ENCODE data around the gene ERP27.

The ERP27 gene

GRCh38 chr12:14935031-14935430, 3.3 kb downstream of the ERP27 start:
- no peaks in the 10 kb centered on the region for H3K9me3 ChIP-seq (replicated peaks; ENCODE audit: insufficient read depth, low read length)

GRCh38 chr12:14934511-14934910, 3.8 kb downstream of the ERP27 start:
- H4K20me1 ChIP-seq (ENCODE audit: insufficient read depth, low read length), result no peaks in the 10 kb centered on the region
- no peak for DNase-seq
- H3K9me2 ChIP-seq (replicated peaks; ENCODE audit: insufficient read depth, low read length), result no peaks in the 10 kb centered on the region
- no peak overlapping the region for H3K9ac ChIP-seq (ENCODE audit: low read length)
- H2AFZ ChIP-seq (ENCODE audit: low read length), result no peak overlapping the region
- no peaks in the 10 kb centered on the region for H3F3A ChIP-seq (ENCODE audit: insufficient read depth, low read length)
- H3K9me3 ChIP-seq (replicated peaks; ENCODE audit: insufficient read depth, low read length), result no peaks in the 10 kb centered on the region
- H3K4me1 ChIP-seq (ENCODE audit: low read length), result no peaks in the 10 kb centered on the region
- H3K36me3 ChIP-seq (replicated peaks; ENCODE audit: insufficient read depth, low read length), result no peaks in the 10 kb centered on the region
- no peaks in the 10 kb centered on the region for H3K27me3 ChIP-seq (replicated peaks; ENCODE audit: insufficient read depth, low read length)
- no peaks in the 10 kb centered on the region for H3K79me2 ChIP-seq (ENCODE audit: low read length)
- H3K27ac ChIP-seq (ENCODE audit: low read length), result no peak overlapping the region
- no peak overlapping the region for H3K4me3 ChIP-seq (ENCODE audit: low read length)
- H3K4me2 ChIP-seq (ENCODE audit: low read depth, low read length), result no peak overlapping the region
- TF ChIP-seq CTCF (IDR thresholded peaks at IDR 0.05; ENCODE audit: low read length) (no peak), EZH2phosphoT487 (IDR thresholded peaks at IDR 0.05; ENCODE audit: low read length) (no peak), EZH2 (optimal IDR thresholded peaks at IDR 0.05; ENCODE audit: low read depth, low read length) (no peak)

More at GRCh38 chr12:14935031-14935430, 3.3 kb downstream of the ERP27 start:
- Histone ChIP-seq H3K4me2 (ENCODE audit: low read depth, low read length) (no peak overlapping the region), H3K27ac (ENCODE audit: low read length) (no peak overlapping the region), H3K27me3 (replicated peaks; ENCODE audit: insufficient read depth, low read length) (no peaks in the 10 kb centered on the region), H3K4me3 (ENCODE audit: low read length) (no peak overlapping the region), H3K79me2 (ENCODE audit: low read length) (no peaks in the 10 kb centered on the region), H2AFZ (ENCODE audit: low read length) (no peak overlapping the region), H3K9ac (ENCODE audit: low read length) (no peak overlapping the region), H3K4me1 (ENCODE audit: low read length) (no peaks in the 10 kb centered on the region), H3K36me3 (replicated peaks; ENCODE audit: insufficient read depth, low read length) (no peaks in the 10 kb centered on the region), H3F3A (ENCODE audit: insufficient read depth, low read length) (no peaks in the 10 kb centered on the region), H3K9me2 (replicated peaks; ENCODE audit: insufficient read depth, low read length) (no peaks in the 10 kb centered on the region), H4K20me1 (ENCODE audit: insufficient read depth, low read length) (no peaks in the 10 kb centered on the region)
- no peak for DNase-seq
- no peak for TF ChIP-seq EZH2phosphoT487 (IDR thresholded peaks at IDR 0.05; ENCODE audit: low read length)
- TF ChIP-seq CTCF (IDR thresholded peaks at IDR 0.05; ENCODE audit: low read length), result no peak

GRCh38 chr12:14931791-14932560, 6.4 kb downstream of the ERP27 start:
- TF ChIP-seq CTCF (IDR thresholded peaks at IDR 0.05; ENCODE audit: low read length) (no peak), EZH2phosphoT487 (IDR thresholded peaks at IDR 0.05; ENCODE audit: low read length) (no peak), EZH2 (optimal IDR thresholded peaks at IDR 0.05; ENCODE audit: low read depth, low read length) (no peak)
- Histone ChIP-seq H4K20me1 (ENCODE audit: insufficient read depth, low read length) (no peaks in the 10 kb centered on the region), H3K4me1 (ENCODE audit: low read length) (no peaks in the 10 kb centered on the region), H3K36me3 (replicated peaks; ENCODE audit: insufficient read depth, low read length) (no peaks in the 10 kb centered on the region), H2AFZ (ENCODE audit: low read length) (no peak overlapping the region), H3K9me3 (replicated peaks; ENCODE audit: insufficient read depth, low read length) (no peaks in the 10 kb centered on the region), H3K27ac (ENCODE audit: low read length) (no peak overlapping the region), H3K9ac (ENCODE audit: low read length) (no peak overlapping the region), H3K4me3 (ENCODE audit: low read length) (no peak overlapping the region), H3K4me2 (ENCODE audit: low read depth, low read length) (no peak overlapping the region), H3K9me2 (replicated peaks; ENCODE audit: insufficient read depth, low read length) (no peaks in the 10 kb centered on the region), H3K79me2 (ENCODE audit: low read length) (no peaks in the 10 kb centered on the region), H3F3A (ENCODE audit: insufficient read depth, low read length) (no peaks in the 10 kb centered on the region), H3K27me3 (replicated peaks; ENCODE audit: insufficient read depth, low read length) (no peaks in the 10 kb centered on the region)
- no peak for DNase-seq

All from MM.1S (cell line).